Neutrophil (primary cell): ENCODE measurements around the gene CBARP.
A peak's percentile ranks its signal among the peaks of the same experiment; 100 is the strongest.

Experiments used
- H3K27ac ChIP-seq: fragments of 200-600 bp; sonication (generic); 2 replicates; pipeline ENCODE4 v1.5.1; 2016; ENCODE audit warnings: mild to moderate bottlenecking, moderate library complexity
- H3K27me3 ChIP-seq: fragments of 200-600 bp; sonication (generic); 2 replicates; pipeline ENCODE4 v1.6.0; 2016; ENCODE audit warnings: mild to moderate bottlenecking
- H3K36me3 ChIP-seq: fragments of 200-600 bp; sonication (generic); 2 replicates; pipeline ENCODE4 v1.5.1; 2017
- H3K4me1 ChIP-seq, 2 experiments: fragments of 200-600 bp in 1 of 2; sonication (generic) in 1 of 2; 1 replicate in 1 of 2; 2 replicates in 1 of 2; pipeline versions ENCODE4 v1.5.1 to v1.6.1; 2013 to 2016; ENCODE audit warnings: low read depth in 1 of 2, low read length in 1 of 2, mild to moderate bottlenecking in 1 of 2, moderate library complexity in 1 of 2; ENCODE audit not compliant: control insufficient read depth in 1 of 2, insufficient read depth in 1 of 2
- H3K4me3 ChIP-seq, 2 experiments: fragments of 200-600 bp in 1 of 2; sonication (generic) in 1 of 2; 1 replicate in 1 of 2; 2 replicates in 1 of 2; pipeline ENCODE4 v1.5.1; 2013 to 2016; ENCODE audit warnings: low read depth in 1 of 2, low read length in 1 of 2, mild to moderate bottlenecking in 1 of 2, moderate library complexity in 1 of 2
- H3K9me3 ChIP-seq: fragments of 200-600 bp; sonication (generic); 2 replicates; pipeline ENCODE4 v1.5.1; 2016
- CTCF ChIP-seq: fragments of 200-600 bp; sonication (generic); IDR thresholded peaks from 2 replicates; pipeline ENCODE4 v1.5.1; 2016; ENCODE audit warnings: antibody characterized with exemption

CBARP gene

GRCh38 chr19:1220976-1221903 is 16.6 kb downstream of the CBARP start:
- Histone ChIP-seq H3K36me3 (peaks cover 66% of the 10 kb centered on the region), H3K27ac (no peak overlapping the region), H3K27me3 (no peaks in the 10 kb centered on the region), H3K9me3 (no peaks in the 10 kb centered on the region), H3K4me3 (no peak overlapping the region), H3K4me1 (no peaks in the 10 kb centered on the region)
- peak; percentile 20 for TF ChIP-seq CTCF

GRCh38 chr19:1220477-1220930 is 17.3 kb downstream of the CBARP start:
- Histone ChIP-seq H3K27ac (no peak overlapping the region), H3K36me3 (peaks cover 61% of the 10 kb centered on the region), H3K4me3 (no peak overlapping the region), H3K27me3 (no peaks in the 10 kb centered on the region), H3K9me3 (no peaks in the 10 kb centered on the region), H3K4me1 (no peaks in the 10 kb centered on the region)
- TF ChIP-seq CTCF = no peak

GRCh38 chr19:1219786-1220476 is 17.9 kb downstream of the CBARP start:
- Histone ChIP-seq H3K36me3 (peaks cover 56% of the 10 kb centered on the region), H3K27me3 (no peaks in the 10 kb centered on the region), H3K4me1 (no peaks in the 10 kb centered on the region), H3K9me3 (no peaks in the 10 kb centered on the region), H3K4me3 (no peak overlapping the region), H3K27ac (no peak overlapping the region)
- TF ChIP-seq CTCF = no peak

- H3K4me1 ChIP-seq = peaks cover 5 to 6% of the 10 kb centered on the region in 2 experiments
- no peaks in the 10 kb centered on the region for H3K9me3 ChIP-seq
- no peak for TF ChIP-seq CTCF
- no peak overlapping the region for H3K4me3 ChIP-seq
- H3K36me3 ChIP-seq = peaks cover 47% of the 10 kb centered on the region
- no peak overlapping the region for H3K27ac ChIP-seq
- no peaks in the 10 kb centered on the region for H3K27me3 ChIP-seq
These were observed 18.8 kb downstream of the CBARP start for GRCh38 chr19:1218751-1219567.

GRCh38 chr19:1217366-1217765 is 20.4 kb downstream of the CBARP start:
- Histone ChIP-seq H3K4me1 (peaks cover 14 to 17% of the 10 kb centered on the region in 2 experiments), H3K4me3 (no peak overlapping the region), H3K9me3 (no peaks in the 10 kb centered on the region), H3K27me3 (no peaks in the 10 kb centered on the region), H3K27ac (no peak overlapping the region), H3K36me3 (peaks cover 31% of the 10 kb centered on the region)
- no peak for TF ChIP-seq CTCF
